ENCODE data around the gene RFX2.
A peak's percentile ranks its signal among the peaks of the same experiment; 100 is the strongest.

Gene RFX2

DNA sequence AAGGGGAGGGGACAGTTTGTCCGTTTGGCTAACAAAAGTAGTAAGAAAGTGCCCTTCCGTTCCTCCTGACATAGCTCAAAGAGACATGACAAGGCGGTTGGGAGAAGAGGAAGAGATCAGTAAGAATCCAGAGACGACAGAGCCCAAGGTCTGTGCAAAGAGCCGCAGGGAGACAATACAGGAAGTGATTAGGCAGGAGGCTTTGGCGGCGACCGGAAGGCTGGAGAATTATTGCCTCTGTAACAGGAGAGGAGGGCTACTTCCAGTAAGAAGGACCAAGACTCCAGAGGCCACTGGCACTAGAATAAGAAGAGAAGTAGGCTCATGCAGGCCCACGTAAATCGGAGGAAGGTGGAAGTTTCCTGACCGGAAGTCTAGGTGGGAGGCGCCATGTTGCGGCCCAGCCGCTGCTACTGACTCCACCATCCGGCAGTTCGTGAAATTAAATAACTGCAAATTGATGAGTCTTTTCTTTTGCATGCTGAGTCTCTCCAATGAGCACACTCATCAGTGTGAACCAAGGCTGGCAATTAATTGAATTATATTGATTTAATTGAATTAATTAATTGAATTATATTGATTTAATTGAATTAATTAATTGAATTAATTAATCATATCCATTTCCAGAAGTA lies 9.9 kb downstream of the RFX2 start:
- ChIA-PET POLR2A (interaction anchor here (1.2 kb wide), 1 partner anchor 38 kb away, joined by 8 read pairs; no protein-coding TSS in a partner anchor), CTCF (interaction anchor here (0.6 to 2.1 kb wide), 11 partner anchors 9 to 203 kb away, joined by 3 to 13 read pairs (median 4); no protein-coding TSS in a partner anchor)
- Histone ChIP-seq H3K27ac (ENCODE audit: insufficient read depth in 1 of 2, low read depth in 1 of 2, low read length in 2 of 2, poor library complexity in 1 of 2, severe bottlenecking in 2 of 2) (peak overlapping the region in 1 of 2 experiments; percentile 78), H3K27me3 (replicated peaks in 2 of 5; ENCODE audit: control insufficient read depth in 4 of 5, insufficient read depth in 5 of 5, low read length in 4 of 5) (no peaks in the 10 kb centered on the region), H3K4me3 (ENCODE audit: control insufficient read depth in 1 of 7, extremely low read depth in 1 of 7, insufficient read depth in 4 of 7, low read depth in 2 of 7, low read length in 6 of 7) (peak overlapping the region; percentile 6 to 73 (median 58)), H3K4me1 (ENCODE audit: control extremely low read depth in 1 of 4, control insufficient read depth in 4 of 4, insufficient read depth in 4 of 4, low read length in 3 of 4) (peaks cover 18 to 74% (median 37%) of the 10 kb centered on the region in 4 experiments), H3K9me3 (ENCODE audit: control extremely low read depth in 1 of 5, control insufficient read depth in 4 of 5, insufficient read depth in 2 of 5, low read depth in 1 of 5, low read length in 4 of 5) (no peaks in the 10 kb centered on the region), H3K36me3 (ENCODE audit: control insufficient read depth in 4 of 4, insufficient read depth in 4 of 4, low read length in 3 of 4) (peaks cover 0 to 4% (median 0%) of the 10 kb centered on the region in 4 experiments)
- WGBS (ENCODE audit: insufficient coverage) = 2% methylated on average over 16 of the region's 16 CpGs
- DNase-seq = peak; percentile 56 to 77 (median 74)

DNA sequence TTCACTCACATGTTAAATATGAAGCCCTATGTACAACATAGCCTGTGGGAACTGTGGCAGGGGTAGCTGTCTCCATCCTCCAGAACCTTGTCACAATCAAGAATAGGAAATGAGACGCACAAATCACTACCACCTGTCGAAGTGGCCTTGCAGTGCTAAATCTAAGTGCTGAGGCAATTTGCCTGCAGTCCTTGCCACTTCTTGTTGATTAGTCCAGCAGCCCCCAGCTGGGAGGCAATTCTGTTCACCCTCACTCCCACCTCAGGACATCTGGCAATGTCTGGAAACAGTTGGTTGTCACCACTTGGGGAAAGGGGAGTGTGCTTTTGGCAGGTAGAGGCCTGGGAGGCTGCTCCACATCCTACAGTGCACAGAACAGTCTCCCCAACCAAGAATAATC lies 10.7 kb downstream of the RFX2 start:
- WGBS (ENCODE audit: insufficient coverage) = 42% methylated on average over 2 of the region's 2 CpGs
- peaks cover 18 to 68% (median 37%) of the 10 kb centered on the region in 4 experiments for H3K4me1 ChIP-seq (ENCODE audit: control extremely low read depth in 1 of 4, control insufficient read depth in 4 of 4, insufficient read depth in 4 of 4, low read length in 3 of 4)
- H3K4me3 ChIP-seq (ENCODE audit: control insufficient read depth in 1 of 7, extremely low read depth in 1 of 7, insufficient read depth in 4 of 7, low read depth in 2 of 7, low read length in 6 of 7) = peak overlapping the region in 1 of 7 experiments; percentile 63
- ChIA-PET CTCF (interaction anchor here (0.6 to 2.1 kb wide), 11 partner anchors 9 to 204 kb away, joined by 3 to 13 read pairs (median 4); no protein-coding TSS in a partner anchor), POLR2A (interaction anchor here (1.2 kb wide), 1 partner anchor 37 kb away, joined by 8 read pairs; no protein-coding TSS in a partner anchor)
- no peak for DNase-seq
- no peaks in the 10 kb centered on the region for H3K36me3 ChIP-seq (ENCODE audit: control insufficient read depth in 4 of 4, insufficient read depth in 4 of 4, low read length in 3 of 4)
- peak overlapping the region in 1 of 2 experiments; percentile 78 for H3K27ac ChIP-seq (ENCODE audit: insufficient read depth in 1 of 2, low read depth in 1 of 2, low read length in 2 of 2, poor library complexity in 1 of 2, severe bottlenecking in 2 of 2)
- H3K9me3 ChIP-seq (ENCODE audit: control extremely low read depth in 1 of 5, control insufficient read depth in 4 of 5, insufficient read depth in 2 of 5, low read depth in 1 of 5, low read length in 4 of 5) = no peaks in the 10 kb centered on the region
- no peaks in the 10 kb centered on the region for H3K27me3 ChIP-seq (replicated peaks in 2 of 5; ENCODE audit: control insufficient read depth in 4 of 5, insufficient read depth in 5 of 5, low read length in 4 of 5)

DNA sequence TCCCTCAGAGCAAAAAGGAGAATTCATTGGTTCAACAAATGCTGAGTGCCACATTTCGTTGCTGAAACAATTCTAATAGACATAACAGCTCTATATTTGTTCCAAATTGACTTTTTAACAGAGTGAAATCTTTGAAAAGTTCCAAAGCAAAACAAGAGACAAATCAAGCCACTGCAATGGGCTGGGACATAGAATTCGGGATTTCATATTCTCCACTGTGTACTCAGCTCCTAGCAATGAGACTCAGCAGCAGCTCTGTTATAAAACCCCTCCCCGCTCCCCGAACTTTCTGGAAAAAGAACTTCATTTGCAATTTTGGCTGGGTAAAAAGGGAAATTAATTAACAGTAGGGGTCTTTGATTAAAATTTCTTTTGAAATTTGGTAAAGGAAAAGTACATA lies 11.3 kb downstream of the RFX2 start:
- DNase-seq = no peak
- no peak overlapping the region for H3K4me3 ChIP-seq (ENCODE audit: control insufficient read depth in 1 of 7, extremely low read depth in 1 of 7, insufficient read depth in 4 of 7, low read depth in 2 of 7, low read length in 6 of 7)
- no peaks in the 10 kb centered on the region for H3K9me3 ChIP-seq (ENCODE audit: control extremely low read depth in 1 of 5, control insufficient read depth in 4 of 5, insufficient read depth in 2 of 5, low read depth in 1 of 5, low read length in 4 of 5)
- no peaks in the 10 kb centered on the region for H3K27me3 ChIP-seq (replicated peaks in 2 of 5; ENCODE audit: control insufficient read depth in 4 of 5, insufficient read depth in 5 of 5, low read length in 4 of 5)
- WGBS (ENCODE audit: insufficient coverage) = 100% methylated on average over 2 of the region's 4 CpGs
- H3K27ac ChIP-seq (ENCODE audit: insufficient read depth in 1 of 2, low read depth in 1 of 2, low read length in 2 of 2, poor library complexity in 1 of 2, severe bottlenecking in 2 of 2) = no peak overlapping the region
- ChIA-PET POLR2A (interaction anchor here (0.6 to 0.9 kb wide), 2 partner anchors 32 to 39 kb away, joined by 3 to 4 read pairs; no protein-coding TSS in a partner anchor), CTCF (interaction anchor here (1.5 to 2.1 kb wide), 4 partner anchors 9 to 76 kb away, joined by 3 to 13 read pairs (median 5); no protein-coding TSS in a partner anchor)
- peaks cover 18 to 66% (median 37%) of the 10 kb centered on the region in 4 experiments for H3K4me1 ChIP-seq (ENCODE audit: control extremely low read depth in 1 of 4, control insufficient read depth in 4 of 4, insufficient read depth in 4 of 4, low read length in 3 of 4)
- H3K36me3 ChIP-seq (ENCODE audit: control insufficient read depth in 4 of 4, insufficient read depth in 4 of 4, low read length in 3 of 4) = no peaks in the 10 kb centered on the region

- ChIA-PET POLR2A (interaction anchor here (0.6 to 0.9 kb wide), 2 partner anchors 31 to 38 kb away, joined by 3 to 4 read pairs; no protein-coding TSS in a partner anchor), CTCF (interaction anchor here (1.5 to 2.1 kb wide), 3 partner anchors 9 to 76 kb away, joined by 3 to 13 read pairs (median 5); no protein-coding TSS in a partner anchor)
- Histone ChIP-seq H3K4me3 (ENCODE audit: control insufficient read depth in 1 of 7, extremely low read depth in 1 of 7, insufficient read depth in 4 of 7, low read depth in 2 of 7, low read length in 6 of 7) (no peak overlapping the region), H3K4me1 (ENCODE audit: control extremely low read depth in 1 of 4, control insufficient read depth in 4 of 4, insufficient read depth in 4 of 4, low read length in 3 of 4) (peaks cover 18 to 66% (median 36%) of the 10 kb centered on the region in 4 experiments), H3K36me3 (ENCODE audit: control insufficient read depth in 4 of 4, insufficient read depth in 4 of 4, low read length in 3 of 4) (no peaks in the 10 kb centered on the region), H3K27me3 (replicated peaks in 2 of 5; ENCODE audit: control insufficient read depth in 4 of 5, insufficient read depth in 5 of 5, low read length in 4 of 5) (no peaks in the 10 kb centered on the region), H3K9me3 (ENCODE audit: control extremely low read depth in 1 of 5, control insufficient read depth in 4 of 5, insufficient read depth in 2 of 5, low read depth in 1 of 5, low read length in 4 of 5) (no peaks in the 10 kb centered on the region), H3K27ac (ENCODE audit: insufficient read depth in 1 of 2, low read depth in 1 of 2, low read length in 2 of 2, poor library complexity in 1 of 2, severe bottlenecking in 2 of 2) (no peak overlapping the region)
- no peak for DNase-seq
- 100% methylated on average over 1 of the region's 5 CpGs for WGBS (ENCODE audit: insufficient coverage)
Measured at GRCh38 chr19:6098574-6098973, 11.7 kb downstream of the RFX2 start.

DNA sequence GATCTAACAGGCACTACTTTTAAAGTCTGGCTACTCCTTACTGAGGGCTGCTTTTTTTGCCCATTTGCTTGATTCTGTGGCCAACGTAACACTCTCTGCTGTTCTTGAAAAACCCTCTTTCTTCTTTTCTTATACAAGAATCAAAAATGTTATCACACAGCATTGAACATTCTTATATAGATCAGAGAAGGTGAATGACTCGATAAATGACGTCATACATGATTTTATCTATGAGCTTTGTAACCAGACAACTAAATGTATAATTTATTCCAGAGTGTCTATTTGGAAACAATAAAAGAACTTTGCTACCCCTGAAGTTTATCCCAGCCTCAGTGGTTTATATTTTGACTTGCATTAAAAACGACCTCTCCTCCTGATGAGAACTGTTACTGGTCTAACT lies 12.4 kb downstream of the RFX2 start:
- no peaks in the 10 kb centered on the region for H3K9me3 ChIP-seq (ENCODE audit: control extremely low read depth in 1 of 5, control insufficient read depth in 4 of 5, insufficient read depth in 2 of 5, low read depth in 1 of 5, low read length in 4 of 5)
- 97% methylated on average over 2 of the region's 4 CpGs for WGBS (ENCODE audit: insufficient coverage)
- no peak overlapping the region for H3K27ac ChIP-seq (ENCODE audit: insufficient read depth in 1 of 2, low read depth in 1 of 2, low read length in 2 of 2, poor library complexity in 1 of 2, severe bottlenecking in 2 of 2)
- H3K27me3 ChIP-seq (replicated peaks in 2 of 5; ENCODE audit: control insufficient read depth in 4 of 5, insufficient read depth in 5 of 5, low read length in 4 of 5) = no peaks in the 10 kb centered on the region
- ChIA-PET POLR2A (no interaction called here), CTCF (interaction anchor here (2.0 kb wide), 1 partner anchor 49 kb away, joined by 5 read pairs; no protein-coding TSS in a partner anchor)
- H3K36me3 ChIP-seq (ENCODE audit: control insufficient read depth in 4 of 4, insufficient read depth in 4 of 4, low read length in 3 of 4) = no peaks in the 10 kb centered on the region
- DNase-seq = no peak
- peaks cover 18 to 66% (median 34%) of the 10 kb centered on the region in 4 experiments for H3K4me1 ChIP-seq (ENCODE audit: control extremely low read depth in 1 of 4, control insufficient read depth in 4 of 4, insufficient read depth in 4 of 4, low read length in 3 of 4)
- no peak overlapping the region for H3K4me3 ChIP-seq (ENCODE audit: control insufficient read depth in 1 of 7, extremely low read depth in 1 of 7, insufficient read depth in 4 of 7, low read depth in 2 of 7, low read length in 6 of 7)

DNA sequence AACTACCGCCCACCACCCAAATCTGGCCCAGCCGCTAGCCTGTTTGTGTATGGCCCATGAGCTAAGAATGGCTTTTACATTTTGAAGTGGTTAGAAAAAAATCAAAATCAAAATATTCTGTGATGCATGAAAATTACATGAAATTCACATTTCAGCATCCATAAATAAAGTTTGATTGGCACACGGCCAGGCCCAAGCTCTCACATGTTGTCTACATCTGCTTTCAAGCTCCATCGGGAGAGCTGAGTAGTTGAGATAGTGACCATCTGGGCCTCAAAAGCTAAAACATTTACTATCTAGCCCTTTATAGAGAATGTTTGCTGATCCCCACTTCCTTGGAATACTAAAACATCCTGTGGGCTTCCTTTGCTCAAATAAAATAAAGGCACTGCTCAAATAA lies 14.5 kb downstream of the RFX2 start:
- Histone ChIP-seq H3K36me3 (ENCODE audit: control insufficient read depth in 4 of 4, insufficient read depth in 4 of 4, low read length in 3 of 4) (peaks cover 0 to 3% (median 0%) of the 10 kb centered on the region in 4 experiments), H3K27me3 (replicated peaks in 2 of 5; ENCODE audit: control insufficient read depth in 4 of 5, insufficient read depth in 5 of 5, low read length in 4 of 5) (peaks cover 0 to 5% (median 0%) of the 10 kb centered on the region in 5 experiments), H3K4me3 (ENCODE audit: control insufficient read depth in 1 of 7, extremely low read depth in 1 of 7, insufficient read depth in 4 of 7, low read depth in 2 of 7, low read length in 6 of 7) (no peak overlapping the region), H3K9me3 (ENCODE audit: control extremely low read depth in 1 of 5, control insufficient read depth in 4 of 5, insufficient read depth in 2 of 5, low read depth in 1 of 5, low read length in 4 of 5) (no peaks in the 10 kb centered on the region), H3K4me1 (ENCODE audit: control extremely low read depth in 1 of 4, control insufficient read depth in 4 of 4, insufficient read depth in 4 of 4, low read length in 3 of 4) (peaks cover 9 to 56% (median 21%) of the 10 kb centered on the region in 4 experiments), H3K27ac (ENCODE audit: insufficient read depth in 1 of 2, low read depth in 1 of 2, low read length in 2 of 2, poor library complexity in 1 of 2, severe bottlenecking in 2 of 2) (no peak overlapping the region)
- no peak for DNase-seq
- POLR2A ChIA-PET = no interaction called here
- 85% methylated on average over 2 of the region's 4 CpGs for WGBS (ENCODE audit: insufficient coverage)
- CTCF ChIA-PET = interaction anchor here (1.4 kb wide), 1 partner anchor 30 kb away, joined by 3 read pairs; no protein-coding TSS in a partner anchor
